Measurements from ENCODE around the gene MICA. TPM values are rescaled to one million over a fixed set of nuclear protein-coding genes. Genes with fewer than 3 reads are reported as not detected.
"Not testable (repeated sequence)": the region's sequence is repeated elsewhere in the genome, so short reads cannot be mapped to it uniquely, and the experiment has no call there.

Gene MICA
- total RNA-seq, 4 donors from 2014 or later, result 7.8 to 45.3 (median 19.9) TPM

GRCh38 chr6:31394381-31394780, 9.0 kb upstream of the MICA start:
- WGBS, 2 donors (ENCODE audit: low coverage in 1 of 2), result 43 to 60% methylated on average over 1 to 4 of the region's 4 CpGs
- DNase-seq, result peak; percentile 41
- in situ Hi-C loops (cut with MboI; ENCODE audit: low pct_ligation_motif_present in 1 of 4, low pct_unique_long_range_greater_than_20kb in 1 of 4, low sequenced_read_pairs in 3 of 4), result loop anchor here in 1 of 4 donors (5.0 kb wide), 1 partner anchor 93 kb away; no protein-coding TSS in a partner anchor
- Histone ChIP-seq H3K27ac (peak overlapping the region; percentile 55 to 77 (median 73)), H3K27me3 (no peaks in the 10 kb centered on the region), H3K9me3 (no peaks in the 10 kb centered on the region), H3K4me3 (no peak overlapping the region), H3K36me3 (no peaks in the 10 kb centered on the region), H3K4me1 (peaks cover 3 to 35% (median 17%) of the 10 kb centered on the region in 4 donors)
- intact Hi-C loops (cut with DNase I; ENCODE audit: low total_unique reads), result no loop called here
- TF ChIP-seq EP300 (IDR thresholded peaks at IDR 0.05; ENCODE audit: low read depth) (no peak), POLR2AphosphoS5 (IDR thresholded peaks at IDR 0.05) (no peak), POLR2A (IDR thresholded peaks at IDR 0.05) (no peak), CTCF (IDR thresholded peaks at IDR 0.05) (no peak)

- no peak overlapping the region for H3K4me3 ChIP-seq
- intact Hi-C loops (cut with DNase I; ENCODE audit: low total_unique reads) (loop anchor here (2.0 kb wide), 1 partner anchor 45 kb away; no protein-coding TSS in a partner anchor), in situ Hi-C loops (cut with MboI; ENCODE audit: low pct_ligation_motif_present in 1 of 4, low pct_unique_long_range_greater_than_20kb in 1 of 4, low sequenced_read_pairs in 3 of 4) (no loop called here)
- no peaks in the 10 kb centered on the region for H3K27me3 ChIP-seq
- no peaks in the 10 kb centered on the region for H3K9me3 ChIP-seq
- no peaks in the 10 kb centered on the region for H3K36me3 ChIP-seq
- WGBS, 2 donors (ENCODE audit: low coverage in 1 of 2), result 81 to 93% methylated on average over 5 to 7 of the region's 7 CpGs
- TF ChIP-seq POLR2AphosphoS5 (IDR thresholded peaks at IDR 0.05) (no peak), CTCF (IDR thresholded peaks at IDR 0.05) (no peak), POLR2A (IDR thresholded peaks at IDR 0.05) (no peak), EP300 (IDR thresholded peaks at IDR 0.05; ENCODE audit: low read depth) (no peak)
- peak overlapping the region in 3 of 4 donors; percentile 42 to 74 (median 72) for H3K27ac ChIP-seq
- H3K4me1 ChIP-seq, result peaks cover 3 to 35% (median 17%) of the 10 kb centered on the region in 4 donors
- DNase-seq, result no peak
These were observed 7.6 kb upstream of the MICA start for GRCh38 chr6:31395832-31396231.

DNA sequence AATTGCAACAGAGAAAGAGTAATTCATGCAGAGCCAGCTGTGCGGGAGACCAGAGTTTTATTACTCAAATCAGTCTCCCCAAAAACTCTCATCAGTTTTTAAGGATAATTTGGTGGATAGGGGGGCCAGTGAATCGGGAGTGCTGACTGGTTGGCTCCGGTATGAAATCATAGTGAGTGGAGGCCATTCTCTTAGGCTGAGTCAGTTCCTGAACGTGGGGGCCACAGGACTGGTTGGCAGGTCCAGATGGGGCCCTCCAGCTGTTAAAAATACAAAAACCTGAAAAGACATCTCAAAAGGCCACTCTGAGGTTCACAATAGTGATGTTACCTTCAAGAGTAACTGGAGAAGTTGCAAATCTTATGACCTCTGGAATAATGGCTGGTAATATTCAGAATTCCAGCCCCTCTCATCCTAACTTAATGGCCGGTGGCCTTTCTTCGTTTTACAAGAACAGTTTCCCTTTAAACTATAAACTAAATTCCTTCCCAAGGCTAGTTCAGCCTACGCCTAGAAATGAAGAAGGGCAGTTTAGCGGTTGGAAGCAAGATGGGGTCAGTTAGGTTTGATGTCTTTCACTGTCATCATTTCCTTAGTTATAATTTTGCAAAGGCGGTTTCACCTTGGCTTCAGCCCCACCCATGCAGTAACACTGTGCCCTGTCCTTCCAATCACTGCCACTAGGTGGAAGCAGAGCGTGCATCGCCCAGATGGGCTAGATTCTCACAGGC, 6.8 kb upstream of the MICA start:
- WGBS, 2 donors (ENCODE audit: low coverage in 1 of 2), result 39 to 67% methylated on average over 3 to 11 of the region's 11 CpGs
- peak; percentile 92 for DNase-seq
- Histone ChIP-seq H3K4me3 (no peak overlapping the region), H3K9me3 (no peaks in the 10 kb centered on the region), H3K4me1 (peaks cover 7 to 42% (median 21%) of the 10 kb centered on the region in 4 donors), H3K27ac (peak overlapping the region; percentile 25 to 72 (median 40)), H3K27me3 (no peaks in the 10 kb centered on the region), H3K36me3 (no peaks in the 10 kb centered on the region)
- in situ Hi-C loops (cut with MboI; ENCODE audit: low pct_ligation_motif_present in 1 of 4, low pct_unique_long_range_greater_than_20kb in 1 of 4, low sequenced_read_pairs in 3 of 4) (no loop called here), intact Hi-C loops (cut with DNase I; ENCODE audit: low total_unique reads) (loop anchor here (2.0 kb wide), 1 partner anchor 44 kb away; no protein-coding TSS in a partner anchor)
- TF ChIP-seq POLR2AphosphoS5 (IDR thresholded peaks at IDR 0.05), result no peak
- no peak for TF ChIP-seq EP300 (IDR thresholded peaks at IDR 0.05; ENCODE audit: low read depth)
- no peak for TF ChIP-seq POLR2A (IDR thresholded peaks at IDR 0.05)
- peak; percentile 81 to 92 (median 91) for TF ChIP-seq CTCF (IDR thresholded peaks at IDR 0.05)

- peaks cover 13 to 47% (median 26%) of the 10 kb centered on the region in 4 donors for H3K4me1 ChIP-seq
- H3K9me3 ChIP-seq; in situ Hi-C loops (cut with MboI; ENCODE audit: low pct_ligation_motif_present in 1 of 4, low pct_unique_long_range_greater_than_20kb in 1 of 4, low sequenced_read_pairs in 3 of 4); H3K4me3 ChIP-seq; H3K36me3 ChIP-seq; DNase-seq; H3K27me3 ChIP-seq: not testable (repeated sequence)
- intact Hi-C loops (cut with DNase I; ENCODE audit: low total_unique reads), result loop anchor here (2.0 kb wide), 1 partner anchor 44 kb away; no protein-coding TSS in a partner anchor
- peak overlapping the region; percentile 25 to 52 (median 50) for H3K27ac ChIP-seq
- WGBS, 2 donors (ENCODE audit: low coverage in 1 of 2), result 12 to 26% methylated on average over 6 to 8 of the region's 8 CpGs
These were observed 6.3 kb upstream of the MICA start for GRCh38 chr6:31397153-31397499.
